Measurements from ENCODE around the gene PDIA2.
"Not testable (repeated sequence)": the region's sequence is repeated elsewhere in the genome, so short reads cannot be mapped to it uniquely, and the experiment has no call there.

The PDIA2 gene

DNA sequence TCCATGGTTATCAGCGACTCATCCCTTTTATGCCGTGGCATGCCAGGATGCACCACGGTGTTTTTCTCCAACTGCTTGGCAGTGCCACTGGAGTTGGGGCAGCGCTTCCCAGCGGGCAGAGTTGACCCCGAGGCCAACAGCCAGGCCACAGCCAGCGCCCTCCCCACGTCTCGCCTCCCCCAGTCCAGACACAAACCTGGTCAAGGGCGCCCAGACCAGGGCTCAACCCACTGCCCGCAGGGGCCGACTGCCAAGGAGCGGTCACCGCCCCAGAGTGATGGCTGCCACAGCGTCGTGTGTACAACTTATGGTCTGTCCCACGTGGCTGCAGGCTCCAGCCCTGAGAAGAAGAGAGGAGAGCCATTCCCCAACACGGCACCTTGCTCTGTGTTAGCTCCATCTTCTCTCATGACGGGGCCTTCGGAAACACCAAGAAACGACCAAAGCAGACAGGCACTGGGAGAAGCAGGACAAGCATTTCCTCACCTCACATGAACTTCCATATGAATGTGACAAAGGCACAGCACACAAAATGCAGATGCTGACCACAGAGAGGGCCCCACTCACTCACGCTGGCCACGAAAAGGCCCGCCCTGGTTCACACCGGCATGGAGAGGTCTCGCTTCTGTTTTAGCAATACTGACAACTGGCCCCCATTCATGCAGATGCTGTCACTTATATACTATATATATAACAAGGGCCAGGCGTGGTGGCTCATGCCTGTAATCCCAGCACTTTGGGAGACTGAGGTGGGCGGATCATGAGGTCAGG is 42.6 kb downstream of the PDIA2 start:
- no peak overlapping the region for H3K4me3 ChIP-seq (ENCODE audit: low read depth, low read length)

DNA sequence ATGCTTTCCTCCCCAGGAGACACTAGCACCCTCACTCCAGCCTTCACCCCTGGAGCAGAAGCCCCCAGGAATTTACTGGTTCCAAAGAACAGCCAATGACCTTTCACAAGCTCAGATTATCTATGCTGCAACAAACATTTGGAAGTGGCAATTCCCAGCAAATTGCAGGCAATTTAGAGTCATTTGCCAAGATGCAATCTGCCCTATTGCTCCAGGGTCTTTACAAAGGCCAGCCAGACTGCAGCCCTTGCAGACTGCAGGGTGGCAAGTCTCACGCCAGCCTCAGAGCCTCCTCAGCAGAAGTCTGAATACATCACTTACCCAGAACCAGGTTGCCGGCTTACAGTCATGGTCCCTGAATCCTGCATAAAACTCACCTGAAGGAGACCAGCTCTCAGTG is 47.8 kb downstream of the PDIA2 start:
- TF ChIP-seq, protein P1, sequence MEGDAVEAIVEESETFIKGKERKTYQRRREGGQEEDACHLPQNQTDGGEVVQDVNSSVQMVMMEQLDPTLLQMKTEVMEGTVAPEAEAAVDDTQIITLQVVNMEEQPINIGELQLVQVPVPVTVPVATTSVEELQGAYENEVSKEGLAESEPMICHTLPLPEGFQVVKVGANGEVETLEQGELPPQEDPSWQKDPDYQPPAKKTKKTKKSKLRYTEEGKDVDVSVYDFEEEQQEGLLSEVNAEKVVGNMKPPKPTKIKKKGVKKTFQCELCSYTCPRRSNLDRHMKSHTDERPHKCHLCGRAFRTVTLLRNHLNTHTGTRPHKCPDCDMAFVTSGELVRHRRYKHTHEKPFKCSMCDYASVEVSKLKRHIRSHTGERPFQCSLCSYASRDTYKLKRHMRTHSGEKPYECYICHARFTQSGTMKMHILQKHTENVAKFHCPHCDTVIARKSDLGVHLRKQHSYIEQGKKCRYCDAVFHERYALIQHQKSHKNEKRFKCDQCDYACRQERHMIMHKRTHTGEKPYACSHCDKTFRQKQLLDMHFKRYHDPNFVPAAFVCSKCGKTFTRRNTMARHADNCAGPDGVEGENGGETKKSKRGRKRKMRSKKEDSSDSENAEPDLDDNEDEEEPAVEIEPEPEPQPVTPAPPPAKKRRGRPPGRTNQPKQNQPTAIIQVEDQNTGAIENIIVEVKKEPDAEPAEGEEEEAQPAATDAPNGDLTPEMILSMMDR (IDR thresholded peaks at IDR 0.05; ENCODE audit: low read depth, low read length), result no peak
- no peak overlapping the region for H3K4me3 ChIP-seq (ENCODE audit: low read depth, low read length)

More for the DNA sequence above, 42.6 kb downstream of the PDIA2 start:
- TF ChIP-seq, protein P1 (IDR thresholded peaks at IDR 0.05; ENCODE audit: low read depth, low read length), result no peak

DNA sequence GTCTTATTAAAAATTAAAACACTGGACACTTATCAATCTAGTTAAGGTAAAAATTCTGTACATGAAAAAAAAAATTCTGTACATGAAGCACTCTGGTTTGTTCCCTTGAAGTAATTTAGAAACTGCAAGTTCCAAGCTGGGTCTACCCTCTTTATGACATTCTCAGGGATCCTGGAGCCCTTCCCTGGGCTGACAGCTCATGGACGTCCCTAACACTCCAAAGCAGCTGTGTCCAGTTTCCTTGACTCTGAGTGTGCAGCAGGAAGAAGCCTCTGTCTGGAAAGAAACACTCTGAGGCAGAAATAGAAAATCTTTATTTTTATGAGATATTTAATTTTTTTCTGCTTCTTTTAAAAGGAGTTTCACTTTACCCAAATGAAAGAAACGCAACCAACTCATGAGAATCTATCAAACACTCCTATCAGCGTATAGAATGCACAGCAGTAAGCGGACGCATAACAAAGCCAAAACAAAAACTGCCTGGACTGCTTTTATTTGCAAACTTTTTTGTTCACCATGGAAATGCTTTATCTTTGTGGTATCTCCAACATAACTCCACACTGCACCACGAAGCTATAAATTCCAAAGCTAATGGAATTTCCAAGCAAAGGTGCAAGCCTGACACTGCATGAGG is 48.3 kb downstream of the PDIA2 start:
- H3K4me3 ChIP-seq (ENCODE audit: low read depth, low read length), result not testable (repeated sequence)

DNA sequence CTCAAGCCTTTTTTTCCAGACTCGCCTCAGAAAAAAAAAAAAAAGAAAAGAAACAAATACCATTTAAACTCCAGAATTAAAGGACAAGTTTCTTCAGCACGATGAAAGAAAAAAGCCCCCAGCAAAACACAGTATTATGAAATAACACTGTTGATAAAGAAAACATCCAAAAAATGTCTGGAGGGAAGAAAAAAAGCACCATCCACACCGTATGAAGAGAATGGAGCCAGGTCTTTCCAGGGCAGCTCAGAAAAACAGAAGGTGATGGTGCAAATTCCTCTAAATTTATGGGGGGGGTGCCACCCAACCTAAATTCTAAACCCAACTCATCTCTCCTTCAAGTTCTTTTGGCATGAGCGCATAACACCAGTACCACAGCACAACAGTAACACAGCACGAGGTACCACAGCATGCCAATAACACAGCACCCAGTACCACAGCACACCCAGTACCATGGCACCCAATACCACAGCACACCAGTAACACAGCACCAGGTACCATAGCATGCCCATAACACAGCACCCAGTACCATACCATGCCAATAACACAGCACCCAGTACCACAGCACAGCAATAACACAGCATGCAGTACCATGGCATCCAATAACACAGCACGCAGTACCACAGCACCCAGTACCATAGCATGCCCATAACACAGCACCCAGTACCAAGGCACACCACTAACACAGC is 50.6 kb downstream of the PDIA2 start:
- no peak overlapping the region for H3K4me3 ChIP-seq (ENCODE audit: low read depth, low read length)
- TF ChIP-seq, protein P1 (IDR thresholded peaks at IDR 0.05; ENCODE audit: low read depth, low read length), result no peak

DNA sequence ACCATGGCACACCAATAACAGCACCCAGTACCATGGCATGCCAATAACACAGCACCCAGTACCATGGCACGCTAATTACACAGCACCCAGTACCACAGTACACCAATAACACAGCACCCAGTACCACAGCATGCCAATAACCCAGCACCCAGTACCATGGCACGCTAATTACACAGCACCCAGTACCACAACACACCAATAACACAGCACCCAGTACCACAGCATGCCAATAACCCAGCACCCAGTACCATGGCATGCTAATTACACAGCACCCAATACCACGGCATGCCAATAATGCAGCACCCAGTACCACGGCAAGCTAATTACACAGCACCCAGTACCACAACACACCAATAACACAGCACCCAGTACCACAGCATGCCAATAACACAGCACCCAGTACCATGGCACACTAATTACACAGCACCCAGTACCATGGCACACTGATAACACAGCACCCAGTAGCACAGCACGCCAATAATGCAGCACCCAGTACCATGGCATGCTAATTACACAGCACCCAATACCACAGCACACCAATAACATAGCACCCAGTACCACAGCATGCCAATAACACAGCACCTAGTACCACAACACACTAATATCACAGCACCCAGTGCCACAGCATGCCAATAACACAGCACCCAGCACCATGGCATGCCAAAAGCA is 51.3 kb downstream of the PDIA2 start:
- not testable (repeated sequence) for H3K4me3 ChIP-seq (ENCODE audit: low read depth, low read length)

DNA sequence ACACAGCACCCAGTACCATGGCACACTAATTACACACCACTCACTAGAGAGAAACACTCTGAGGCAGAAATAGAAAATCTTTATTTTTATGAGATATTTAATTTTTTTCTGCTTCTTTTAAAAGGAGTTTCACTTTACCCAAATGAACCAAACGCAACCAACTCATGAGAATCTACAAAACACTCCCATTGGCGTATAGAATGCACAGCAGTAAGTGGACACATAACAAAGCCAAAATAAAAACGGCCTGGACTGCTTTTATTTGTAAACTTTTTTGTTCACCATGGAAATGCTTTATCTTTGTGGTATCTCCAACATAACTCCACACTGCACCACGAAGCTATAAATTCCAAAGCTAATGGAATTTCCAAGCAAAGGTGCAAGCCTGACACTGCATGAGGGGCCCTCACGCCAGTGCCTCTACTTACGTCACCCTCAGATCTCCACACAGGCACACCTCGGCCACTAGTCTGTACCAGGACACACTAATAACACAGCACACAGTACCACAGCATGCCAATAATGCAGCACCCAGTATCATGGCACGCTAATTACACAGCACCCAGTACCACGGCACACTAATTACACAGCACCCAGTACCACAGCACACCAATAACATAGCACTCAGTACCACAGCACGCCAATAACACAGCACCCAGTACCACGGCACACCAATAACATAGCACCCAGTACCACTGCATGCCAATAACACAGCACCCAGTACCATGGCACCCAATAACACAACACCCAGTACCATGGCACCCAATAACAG is 52.1 kb downstream of the PDIA2 start:
- not testable (repeated sequence) for H3K4me3 ChIP-seq (ENCODE audit: low read depth, low read length)

DNA sequence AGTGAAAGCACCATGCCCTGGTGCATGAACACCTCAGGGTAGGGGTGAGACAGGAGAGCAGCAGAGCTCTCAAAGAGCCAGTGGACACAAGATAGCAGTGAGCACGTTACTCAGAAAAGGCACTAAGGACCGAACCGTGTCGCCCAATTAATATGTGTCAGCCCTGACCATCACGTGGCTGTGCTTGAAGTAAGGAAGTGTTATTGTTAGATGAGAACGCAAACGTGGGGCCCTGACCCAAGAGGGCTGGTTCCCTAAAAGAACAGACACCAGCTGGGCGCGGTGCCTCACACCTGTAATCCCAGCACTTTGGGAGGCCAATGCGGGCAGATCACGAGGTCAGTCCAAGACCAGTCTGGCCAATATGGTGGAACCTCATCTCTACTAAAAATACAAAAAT is 53.3 kb downstream of the PDIA2 start:
- no peak overlapping the region for H3K4me3 ChIP-seq (ENCODE audit: low read depth, low read length)
- TF ChIP-seq, protein P1 (IDR thresholded peaks at IDR 0.05; ENCODE audit: low read depth, low read length), result no peak

Data from WI38 (cell line).